DOHH2 (cell line): ENCODE data around the gene ZNF316.

Experiments used
- CTCF ChIP-seq: fragments of 200-600 bp; sonication (generic); IDR thresholded peaks from one replicate; pipeline ENCODE4 v1.5.1; 2014; ENCODE audit warnings: antibody characterized with exemption, mild to moderate bottlenecking, low read depth, low read length; ENCODE audit not compliant: poor library complexity, severe bottlenecking
- EZH2phosphoT487 ChIP-seq: fragments of 200-600 bp; sonication (generic); IDR thresholded peaks from 2 replicates; pipeline ENCODE4 v1.6.1; 2017; ENCODE audit warnings: borderline replicate concordance, mild to moderate bottlenecking, antibody characterized with exemption, low read length, moderate library complexity, mixed read lengths

- TF ChIP-seq CTCF (no peak), EZH2phosphoT487 (no peak)
Observed at GRCh38 chr7:6652446-6653011, 15.4 kb downstream of the ZNF316 start.
